H1 (cell line): ENCODE results near the gene AIG1. TPM values are rescaled to one million over a fixed set of nuclear protein-coding genes. Genes with fewer than 3 reads are reported as not detected.

Experiments used
- CHD1 ChIP-seq: IDR thresholded peaks from 2 replicates; pipeline ENCODE4 v1.6.1; 2012; ENCODE audit warnings: low read depth, low read length, improper control_type of control experiment
- CREB1 ChIP-seq: IDR thresholded peaks from 2 replicates; pipeline ENCODE4 v1.6.1; 2012; ENCODE audit warnings: inconsistent platforms
- EZH2 ChIP-seq: fragments of 200-600 bp; sonication (generic); IDR thresholded peaks from 2 replicates; pipeline ENCODE4 v1.7.1; 2012; ENCODE audit warnings: low read depth, mild to moderate bottlenecking, moderate library complexity, low read length, inconsistent platforms; ENCODE audit not compliant: severe bottlenecking
- RFX5 ChIP-seq: IDR thresholded peaks from 2 replicates; pipeline ENCODE4 v1.6.1; 2011; ENCODE audit warnings: low read depth, low read length, improper control_type of control experiment, borderline replicate concordance
- RNF2 ChIP-seq: fragments of 200-900, 300-1000 bp; sonication (generic); IDR thresholded peaks from 2 replicates; pipeline ENCODE4 v1.7.1; 2016; ENCODE audit warnings: borderline replicate concordance, low read depth, mild to moderate bottlenecking, antibody characterized with exemption, low read length; ENCODE audit not compliant: poor library complexity, severe bottlenecking; ENCODE audit errors: missing control alignments
- RXRA ChIP-seq: IDR thresholded peaks from 2 replicates; pipeline ENCODE4 v1.6.1; 2011; ENCODE audit warnings: low read depth, mild to moderate bottlenecking, low read length, moderate library complexity; ENCODE audit not compliant: insufficient read depth
- TBP ChIP-seq: IDR thresholded peaks from 2 replicates; pipeline ENCODE4 v1.6.1; 2011; ENCODE audit warnings: low read depth, low read length, improper control_type of control experiment
- TCF12 ChIP-seq: IDR thresholded peaks from 2 replicates; pipeline ENCODE4 v1.6.1; 2011; ENCODE audit warnings: low read depth, mild to moderate bottlenecking, low read length
- YY1 ChIP-seq: IDR thresholded peaks from 2 replicates; pipeline ENCODE4 v1.6.1; 2011; ENCODE audit warnings: low read depth, mild to moderate bottlenecking, low read length
- polyA plus RNA-seq, 7 experiments: library from polyadenylated mRNA; depleted of rRNA in 3 of 7; stranded (reverse) in 5 of 7; unstranded in 2 of 7; fragments of >200 nt in 5 of 7; fragments of 200-250 nt in 2 of 7; gene quantifications; 1 replicate in 5 of 7; 2 replicates in 1 of 7; 4 replicates in 1 of 7; pipeline versions ENCODE4 v1.2.1 to v1.2.3, GENCODE V29; 2011 to 2013; ENCODE audit warnings: missing spikeins in 2 of 7, mixed read lengths in 2 of 7
- total RNA-seq: library from RNA; stranded (reverse); fragmentation: NEBNext Ultra II Directional; extraction: Animal tissue kit (Norgen Biotek cat#: 25700); gene quantifications from 2 replicates; pipeline ENCODE4 v1.2.1, GENCODE V29; 2021
- TF ChIP-seq, protein P1 (sequence below): fragments of 300-600 bp; sonication (generic); IDR thresholded peaks from 2 replicates; pipeline ENCODE4 v1.7.1; 2012; ENCODE audit warnings: low read length, moderate library complexity, mild to moderate bottlenecking, inconsistent platforms; ENCODE audit not compliant: insufficient replicate concordance

Gene AIG1
- total and polyA plus RNA-seq, 2 of the 8 experiments (the other 6 are each of a cell fraction or from before 2014, with no cell fraction given): 56.6 to 58.4 TPM

GRCh38 chr6:143215771-143216170 is 155.1 kb downstream of the AIG1 start (continued):
- TF ChIP-seq, protein P1, sequence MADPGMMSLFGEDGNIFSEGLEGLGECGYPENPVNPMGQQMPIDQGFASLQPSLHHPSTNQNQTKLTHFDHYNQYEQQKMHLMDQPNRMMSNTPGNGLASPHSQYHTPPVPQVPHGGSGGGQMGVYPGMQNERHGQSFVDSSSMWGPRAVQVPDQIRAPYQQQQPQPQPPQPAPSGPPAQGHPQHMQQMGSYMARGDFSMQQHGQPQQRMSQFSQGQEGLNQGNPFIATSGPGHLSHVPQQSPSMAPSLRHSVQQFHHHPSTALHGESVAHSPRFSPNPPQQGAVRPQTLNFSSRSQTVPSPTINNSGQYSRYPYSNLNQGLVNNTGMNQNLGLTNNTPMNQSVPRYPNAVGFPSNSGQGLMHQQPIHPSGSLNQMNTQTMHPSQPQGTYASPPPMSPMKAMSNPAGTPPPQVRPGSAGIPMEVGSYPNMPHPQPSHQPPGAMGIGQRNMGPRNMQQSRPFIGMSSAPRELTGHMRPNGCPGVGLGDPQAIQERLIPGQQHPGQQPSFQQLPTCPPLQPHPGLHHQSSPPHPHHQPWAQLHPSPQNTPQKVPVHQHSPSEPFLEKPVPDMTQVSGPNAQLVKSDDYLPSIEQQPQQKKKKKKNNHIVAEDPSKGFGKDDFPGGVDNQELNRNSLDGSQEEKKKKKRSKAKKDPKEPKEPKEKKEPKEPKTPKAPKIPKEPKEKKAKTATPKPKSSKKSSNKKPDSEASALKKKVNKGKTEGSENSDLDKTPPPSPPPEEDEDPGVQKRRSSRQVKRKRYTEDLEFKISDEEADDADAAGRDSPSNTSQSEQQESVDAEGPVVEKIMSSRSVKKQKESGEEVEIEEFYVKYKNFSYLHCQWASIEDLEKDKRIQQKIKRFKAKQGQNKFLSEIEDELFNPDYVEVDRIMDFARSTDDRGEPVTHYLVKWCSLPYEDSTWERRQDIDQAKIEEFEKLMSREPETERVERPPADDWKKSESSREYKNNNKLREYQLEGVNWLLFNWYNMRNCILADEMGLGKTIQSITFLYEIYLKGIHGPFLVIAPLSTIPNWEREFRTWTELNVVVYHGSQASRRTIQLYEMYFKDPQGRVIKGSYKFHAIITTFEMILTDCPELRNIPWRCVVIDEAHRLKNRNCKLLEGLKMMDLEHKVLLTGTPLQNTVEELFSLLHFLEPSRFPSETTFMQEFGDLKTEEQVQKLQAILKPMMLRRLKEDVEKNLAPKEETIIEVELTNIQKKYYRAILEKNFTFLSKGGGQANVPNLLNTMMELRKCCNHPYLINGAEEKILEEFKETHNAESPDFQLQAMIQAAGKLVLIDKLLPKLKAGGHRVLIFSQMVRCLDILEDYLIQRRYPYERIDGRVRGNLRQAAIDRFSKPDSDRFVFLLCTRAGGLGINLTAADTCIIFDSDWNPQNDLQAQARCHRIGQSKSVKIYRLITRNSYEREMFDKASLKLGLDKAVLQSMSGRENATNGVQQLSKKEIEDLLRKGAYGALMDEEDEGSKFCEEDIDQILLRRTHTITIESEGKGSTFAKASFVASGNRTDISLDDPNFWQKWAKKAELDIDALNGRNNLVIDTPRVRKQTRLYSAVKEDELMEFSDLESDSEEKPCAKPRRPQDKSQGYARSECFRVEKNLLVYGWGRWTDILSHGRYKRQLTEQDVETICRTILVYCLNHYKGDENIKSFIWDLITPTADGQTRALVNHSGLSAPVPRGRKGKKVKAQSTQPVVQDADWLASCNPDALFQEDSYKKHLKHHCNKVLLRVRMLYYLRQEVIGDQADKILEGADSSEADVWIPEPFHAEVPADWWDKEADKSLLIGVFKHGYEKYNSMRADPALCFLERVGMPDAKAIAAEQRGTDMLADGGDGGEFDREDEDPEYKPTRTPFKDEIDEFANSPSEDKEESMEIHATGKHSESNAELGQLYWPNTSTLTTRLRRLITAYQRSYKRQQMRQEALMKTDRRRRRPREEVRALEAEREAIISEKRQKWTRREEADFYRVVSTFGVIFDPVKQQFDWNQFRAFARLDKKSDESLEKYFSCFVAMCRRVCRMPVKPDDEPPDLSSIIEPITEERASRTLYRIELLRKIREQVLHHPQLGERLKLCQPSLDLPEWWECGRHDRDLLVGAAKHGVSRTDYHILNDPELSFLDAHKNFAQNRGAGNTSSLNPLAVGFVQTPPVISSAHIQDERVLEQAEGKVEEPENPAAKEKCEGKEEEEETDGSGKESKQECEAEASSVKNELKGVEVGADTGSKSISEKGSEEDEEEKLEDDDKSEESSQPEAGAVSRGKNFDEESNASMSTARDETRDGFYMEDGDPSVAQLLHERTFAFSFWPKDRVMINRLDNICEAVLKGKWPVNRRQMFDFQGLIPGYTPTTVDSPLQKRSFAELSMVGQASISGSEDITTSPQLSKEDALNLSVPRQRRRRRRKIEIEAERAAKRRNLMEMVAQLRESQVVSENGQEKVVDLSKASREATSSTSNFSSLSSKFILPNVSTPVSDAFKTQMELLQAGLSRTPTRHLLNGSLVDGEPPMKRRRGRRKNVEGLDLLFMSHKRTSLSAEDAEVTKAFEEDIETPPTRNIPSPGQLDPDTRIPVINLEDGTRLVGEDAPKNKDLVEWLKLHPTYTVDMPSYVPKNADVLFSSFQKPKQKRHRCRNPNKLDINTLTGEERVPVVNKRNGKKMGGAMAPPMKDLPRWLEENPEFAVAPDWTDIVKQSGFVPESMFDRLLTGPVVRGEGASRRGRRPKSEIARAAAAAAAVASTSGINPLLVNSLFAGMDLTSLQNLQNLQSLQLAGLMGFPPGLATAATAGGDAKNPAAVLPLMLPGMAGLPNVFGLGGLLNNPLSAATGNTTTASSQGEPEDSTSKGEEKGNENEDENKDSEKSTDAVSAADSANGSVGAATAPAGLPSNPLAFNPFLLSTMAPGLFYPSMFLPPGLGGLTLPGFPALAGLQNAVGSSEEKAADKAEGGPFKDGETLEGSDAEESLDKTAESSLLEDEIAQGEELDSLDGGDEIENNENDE: no peak
- no peak for TF ChIP-seq YY1
- TF ChIP-seq CREB1: no peak
- no peak for TF ChIP-seq TBP
- TF ChIP-seq RXRA: no peak
- no peak for TF ChIP-seq RNF2
- TF ChIP-seq RFX5: no peak
- no peak for TF ChIP-seq TCF12
- no peak for TF ChIP-seq CHD1
- TF ChIP-seq EZH2: no peak
